OCI-LY1 (cell line): Measurements from ENCODE around the gene GINS3.

Source experiments
- EZH2 ChIP-seq: fragments of 200-600 bp; sonication (generic), shearing (Covaris generic); IDR thresholded peaks from 2 replicates; pipeline ENCODE4 v1.8.0; 2017; ENCODE audit warnings: borderline replicate concordance, mixed run types, mild to moderate bottlenecking, antibody characterized with exemption, low read length, moderate library complexity, mixed read lengths
- TF ChIP-seq, protein P1 (sequence below): fragments of 200-600 bp; sonication (generic), shearing (Covaris generic); IDR thresholded peaks from 2 replicates; pipeline ENCODE4 v1.5.1; 2017; ENCODE audit warnings: mild to moderate bottlenecking, antibody characterized with exemption, low read length, moderate library complexity, mixed read lengths

DNA sequence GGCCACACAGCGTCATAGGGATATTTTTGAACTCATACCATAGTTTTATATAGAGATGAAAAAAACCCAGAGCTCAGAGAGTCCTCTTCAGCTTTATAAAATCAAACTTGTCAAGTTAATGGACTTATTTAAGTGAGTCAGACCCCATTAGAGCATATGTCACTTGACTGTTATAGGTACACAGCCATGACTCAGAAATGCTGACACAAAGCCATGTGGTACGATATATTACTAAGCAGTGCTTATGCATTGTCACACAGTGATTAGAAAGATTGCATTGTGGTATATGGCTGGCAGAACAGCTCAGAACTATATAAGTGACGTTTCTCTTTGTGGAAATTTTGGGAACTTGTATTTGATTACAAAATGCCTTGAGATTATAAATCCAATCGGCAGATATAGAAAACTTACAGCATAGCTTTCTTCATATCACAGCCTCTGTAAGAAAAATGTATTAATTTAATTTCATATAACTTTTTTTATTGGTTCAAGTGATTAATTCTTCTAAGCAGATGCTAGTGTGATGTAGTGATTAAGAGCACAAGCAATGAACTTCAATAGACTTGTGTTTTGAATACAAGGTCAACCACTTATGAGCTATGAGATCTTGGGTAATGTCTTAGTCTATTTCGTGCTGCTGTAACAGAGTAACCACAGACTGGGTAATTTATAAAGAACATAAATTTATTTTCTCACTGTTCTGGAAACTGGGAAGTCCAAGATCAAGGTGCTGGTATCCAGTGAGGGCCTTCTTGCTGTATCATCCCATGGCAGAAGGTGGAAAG is 25.8 kb upstream of the GINS3 start:
- TF ChIP-seq, protein P1, sequence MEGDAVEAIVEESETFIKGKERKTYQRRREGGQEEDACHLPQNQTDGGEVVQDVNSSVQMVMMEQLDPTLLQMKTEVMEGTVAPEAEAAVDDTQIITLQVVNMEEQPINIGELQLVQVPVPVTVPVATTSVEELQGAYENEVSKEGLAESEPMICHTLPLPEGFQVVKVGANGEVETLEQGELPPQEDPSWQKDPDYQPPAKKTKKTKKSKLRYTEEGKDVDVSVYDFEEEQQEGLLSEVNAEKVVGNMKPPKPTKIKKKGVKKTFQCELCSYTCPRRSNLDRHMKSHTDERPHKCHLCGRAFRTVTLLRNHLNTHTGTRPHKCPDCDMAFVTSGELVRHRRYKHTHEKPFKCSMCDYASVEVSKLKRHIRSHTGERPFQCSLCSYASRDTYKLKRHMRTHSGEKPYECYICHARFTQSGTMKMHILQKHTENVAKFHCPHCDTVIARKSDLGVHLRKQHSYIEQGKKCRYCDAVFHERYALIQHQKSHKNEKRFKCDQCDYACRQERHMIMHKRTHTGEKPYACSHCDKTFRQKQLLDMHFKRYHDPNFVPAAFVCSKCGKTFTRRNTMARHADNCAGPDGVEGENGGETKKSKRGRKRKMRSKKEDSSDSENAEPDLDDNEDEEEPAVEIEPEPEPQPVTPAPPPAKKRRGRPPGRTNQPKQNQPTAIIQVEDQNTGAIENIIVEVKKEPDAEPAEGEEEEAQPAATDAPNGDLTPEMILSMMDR: no peak
- no peak for TF ChIP-seq EZH2
